Stimulated activated CD4-positive, alpha-beta T cell treated with anti-CD3 and anti-CD28 coated beads, Interleukin-4, amount 100 ng/mL, for 48 hours (primary cell): ENCODE measurements around the gene UXS1.

Source experiments
- DNase-seq, 2 donors: peaks; one replicate each; pipeline ENCODE4 v3.0.0-alpha.2; 2020; ENCODE audit warnings: low read depth in 2 of 2

UXS1 gene

GRCh38 chr2:106085181-106085940, 108.7 kb downstream of the UXS1 start:
- DNase-seq: peak in 1 of 2 donors; percentile 47

GRCh38 chr2:106080959-106081358, 113.1 kb downstream of the UXS1 start:
- DNase-seq: no peak

GRCh38 chr2:106078096-106078495, 116.0 kb downstream of the UXS1 start:
- no peak for DNase-seq

GRCh38 chr2:106076941-106077340, 117.2 kb downstream of the UXS1 start:
- no peak for DNase-seq

GRCh38 chr2:106075048-106075447, 119.1 kb downstream of the UXS1 start:
- no peak for DNase-seq

GRCh38 chr2:106073678-106074406, 120.3 kb downstream of the UXS1 start:
- no peak for DNase-seq

- DNase-seq: no peak
These were observed 123.9 kb downstream of the UXS1 start for GRCh38 chr2:106070181-106070580.

GRCh38 chr2:106068451-106068850, 125.7 kb downstream of the UXS1 start:
- DNase-seq: no peak

- no peak for DNase-seq
These were observed 127.9 kb downstream of the UXS1 start for GRCh38 chr2:106065983-106066820.

- DNase-seq: no peak
These were observed 128.7 kb downstream of the UXS1 start for GRCh38 chr2:106065268-106065982.

GRCh38 chr2:106063181-106063580, 130.9 kb downstream of the UXS1 start:
- no peak for DNase-seq

- no peak for DNase-seq
These were observed 131.5 kb downstream of the UXS1 start for GRCh38 chr2:106062627-106063026.

GRCh38 chr2:106061611-106062349, 132.3 kb downstream of the UXS1 start:
- no peak for DNase-seq

- no peak for DNase-seq
These were observed 134.6 kb downstream of the UXS1 start for GRCh38 chr2:106059416-106060065.

- DNase-seq: no peak
These were observed 135.5 kb downstream of the UXS1 start for GRCh38 chr2:106058469-106059137.

GRCh38 chr2:106057206-106057605, 136.9 kb downstream of the UXS1 start:
- DNase-seq: peak in 1 of 2 donors; percentile 24

GRCh38 chr2:106054880-106055655, 139.0 kb downstream of the UXS1 start:
- DNase-seq: no peak

- no peak for DNase-seq
These were observed 139.8 kb downstream of the UXS1 start for GRCh38 chr2:106054321-106054720.

GRCh38 chr2:106053581-106053980, 140.5 kb downstream of the UXS1 start:
- no peak for DNase-seq
